Esophagus mucosa (tissue), 1 donor: ENCODE results near the gene ABL2. TPM values are rescaled to one million over a fixed set of nuclear protein-coding genes. Genes with fewer than 3 reads are reported as not detected.

ENCODE experiments used
- total RNA-seq: library from RNA; stranded (reverse); gene quantifications from one replicate; pipeline ENCODE4 v1.2.4, GENCODE V29; 2023
- donor health status: DM: yes; HTN: yes; CAD: no.

ABL2 gene
- total RNA-seq, 1 donor from 2014 or later, result 6.2 TPM

Other genes with a start within 250 kb of the ABL2 start
- 18.2 TPM for gene FAM20B, start 203.8 kb downstream of the ABL2 start, total RNA-seq
- 13.4 TPM for gene TOR3A, start 147.6 kb downstream of the ABL2 start, total RNA-seq
- 6.1 TPM for gene SOAT1, start 64.1 kb upstream of the ABL2 start, total RNA-seq
- gene AXDND1, start 136.3 kb upstream of the ABL2 start, total RNA-seq, result not detected